Sigmoid colon (tissue), 4 donors: Measurements from ENCODE around the gene KCTD17.

Experiments
- EP300 ChIP-seq, 4 donors: sonication (generic); formaldehyde crosslinking; IDR thresholded peaks; one replicate each; pipeline ENCODE4 v1.6.1; 2017; ENCODE audit warnings: antibody characterized with exemption in 4 of 4
- POLR2A ChIP-seq, 2 donors: fragments of 450-650 bp; IDR thresholded peaks; one replicate each; pipeline ENCODE4 v1.6.1; 2016; ENCODE audit warnings: antibody characterized with exemption in 2 of 2, mild to moderate bottlenecking in 2 of 2, moderate library complexity in 2 of 2
- POLR2AphosphoS5 ChIP-seq, 4 donors: sonication (generic); formaldehyde crosslinking; IDR thresholded peaks; one replicate each; pipeline ENCODE4 v1.6.1; 2017; ENCODE audit warnings: antibody characterized with exemption in 4 of 4
- TF ChIP-seq, protein P1 (sequence below), 4 experiments: fragments of 450-650 bp in 3 of 4; fragments of 200-600 bp in 1 of 4; IDR thresholded peaks; one replicate each; pipeline ENCODE4 v1.5.1; 2016 to 2019; ENCODE audit warnings: antibody characterized with exemption in 4 of 4, mild to moderate bottlenecking in 3 of 4, moderate library complexity in 2 of 4

DNA sequence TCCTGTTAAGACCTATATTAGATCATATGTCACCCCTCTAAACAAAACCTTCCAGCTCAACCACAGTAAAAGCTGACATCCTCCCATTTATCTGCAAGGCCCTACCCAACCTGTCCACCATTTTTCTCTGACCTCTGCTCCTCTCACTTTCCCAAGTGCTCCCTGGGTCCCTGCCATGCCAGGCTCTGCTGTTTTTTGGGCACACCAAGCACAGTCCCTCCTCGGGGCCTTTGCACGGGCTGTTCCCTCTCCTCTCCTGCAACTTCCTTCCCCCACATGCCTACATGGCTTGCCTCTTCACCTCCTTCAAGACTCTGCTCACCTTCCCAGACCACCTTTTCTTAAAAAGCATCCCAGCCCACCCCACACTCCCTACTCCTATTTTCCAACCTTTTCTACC, 42.1 kb upstream of the KCTD17 start:
- TF ChIP-seq, protein P1, sequence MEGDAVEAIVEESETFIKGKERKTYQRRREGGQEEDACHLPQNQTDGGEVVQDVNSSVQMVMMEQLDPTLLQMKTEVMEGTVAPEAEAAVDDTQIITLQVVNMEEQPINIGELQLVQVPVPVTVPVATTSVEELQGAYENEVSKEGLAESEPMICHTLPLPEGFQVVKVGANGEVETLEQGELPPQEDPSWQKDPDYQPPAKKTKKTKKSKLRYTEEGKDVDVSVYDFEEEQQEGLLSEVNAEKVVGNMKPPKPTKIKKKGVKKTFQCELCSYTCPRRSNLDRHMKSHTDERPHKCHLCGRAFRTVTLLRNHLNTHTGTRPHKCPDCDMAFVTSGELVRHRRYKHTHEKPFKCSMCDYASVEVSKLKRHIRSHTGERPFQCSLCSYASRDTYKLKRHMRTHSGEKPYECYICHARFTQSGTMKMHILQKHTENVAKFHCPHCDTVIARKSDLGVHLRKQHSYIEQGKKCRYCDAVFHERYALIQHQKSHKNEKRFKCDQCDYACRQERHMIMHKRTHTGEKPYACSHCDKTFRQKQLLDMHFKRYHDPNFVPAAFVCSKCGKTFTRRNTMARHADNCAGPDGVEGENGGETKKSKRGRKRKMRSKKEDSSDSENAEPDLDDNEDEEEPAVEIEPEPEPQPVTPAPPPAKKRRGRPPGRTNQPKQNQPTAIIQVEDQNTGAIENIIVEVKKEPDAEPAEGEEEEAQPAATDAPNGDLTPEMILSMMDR (IDR thresholded peaks at IDR 0.05): no peak
- no peak for TF ChIP-seq POLR2A (IDR thresholded peaks at IDR 0.05)
- no peak for TF ChIP-seq POLR2AphosphoS5 (IDR thresholded peaks at IDR 0.05)
- no peak for TF ChIP-seq EP300 (IDR thresholded peaks at IDR 0.05)
